Measurements from ENCODE around the gene CITED4. TPM values are rescaled to one million over a fixed set of nuclear protein-coding genes. Genes with fewer than 3 reads are reported as not detected.

Gene CITED4
- total RNA-seq, 2 donors from 2014 or later: 180 to 465 TPM

DNA sequence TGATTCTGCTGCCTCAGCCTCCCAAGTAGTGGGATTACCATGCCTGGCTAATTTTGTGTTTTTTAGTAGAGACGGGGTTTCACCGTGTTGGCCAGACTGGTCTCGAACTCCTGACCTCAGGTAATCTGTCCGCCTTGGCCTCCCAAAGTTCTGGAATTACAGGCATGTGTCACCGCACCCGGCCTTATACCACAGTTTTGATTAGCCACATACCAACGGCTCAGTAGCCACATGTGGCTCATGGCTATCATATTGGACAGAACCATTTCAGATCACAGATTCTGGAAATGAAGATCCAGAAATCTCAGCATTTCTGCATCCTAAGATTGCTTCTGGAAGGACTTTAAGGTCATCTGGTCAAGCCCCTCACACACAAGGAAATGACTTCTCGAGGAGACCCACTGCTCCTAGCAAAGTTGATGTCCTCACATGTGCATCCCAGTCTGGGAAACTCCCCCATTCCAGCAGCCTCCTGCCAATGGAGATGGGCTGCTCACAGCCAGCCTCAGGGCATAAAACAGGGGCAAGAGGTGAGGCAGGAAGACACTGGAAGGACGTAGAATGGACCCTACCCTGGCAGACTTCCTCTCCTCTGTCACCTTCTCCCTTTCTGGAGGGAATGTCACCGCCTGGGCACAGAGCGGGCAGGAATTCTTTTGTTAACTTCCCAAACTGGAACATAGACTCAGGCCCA, 17.5 kb upstream of the CITED4 start:
- intact Hi-C loops (cut with DNase I): no loop called here
- Histone ChIP-seq H3K4me1 (peaks cover 16% of the 10 kb centered on the region), H3K27me3 (peaks cover 0 to 7% of the 10 kb centered on the region in 2 donors), H3K9me3 (peaks cover 0 to 4% (median 0%) of the 10 kb centered on the region in 3 donors), H3K4me3 (no peak overlapping the region), H3K36me3 (replicated peaks in 1 of 2; ENCODE audit: insufficient read depth in 1 of 2, low read depth in 2 of 2) (no peaks in the 10 kb centered on the region), H3K27ac (no peak overlapping the region)
- WGBS, 2 donors: 91 to 92% methylated on average over 11 of the region's 11 CpGs
- TF ChIP-seq, protein P1, sequence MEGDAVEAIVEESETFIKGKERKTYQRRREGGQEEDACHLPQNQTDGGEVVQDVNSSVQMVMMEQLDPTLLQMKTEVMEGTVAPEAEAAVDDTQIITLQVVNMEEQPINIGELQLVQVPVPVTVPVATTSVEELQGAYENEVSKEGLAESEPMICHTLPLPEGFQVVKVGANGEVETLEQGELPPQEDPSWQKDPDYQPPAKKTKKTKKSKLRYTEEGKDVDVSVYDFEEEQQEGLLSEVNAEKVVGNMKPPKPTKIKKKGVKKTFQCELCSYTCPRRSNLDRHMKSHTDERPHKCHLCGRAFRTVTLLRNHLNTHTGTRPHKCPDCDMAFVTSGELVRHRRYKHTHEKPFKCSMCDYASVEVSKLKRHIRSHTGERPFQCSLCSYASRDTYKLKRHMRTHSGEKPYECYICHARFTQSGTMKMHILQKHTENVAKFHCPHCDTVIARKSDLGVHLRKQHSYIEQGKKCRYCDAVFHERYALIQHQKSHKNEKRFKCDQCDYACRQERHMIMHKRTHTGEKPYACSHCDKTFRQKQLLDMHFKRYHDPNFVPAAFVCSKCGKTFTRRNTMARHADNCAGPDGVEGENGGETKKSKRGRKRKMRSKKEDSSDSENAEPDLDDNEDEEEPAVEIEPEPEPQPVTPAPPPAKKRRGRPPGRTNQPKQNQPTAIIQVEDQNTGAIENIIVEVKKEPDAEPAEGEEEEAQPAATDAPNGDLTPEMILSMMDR (IDR thresholded peaks at IDR 0.05): no peak
- no peak for TF ChIP-seq POLR2A (IDR thresholded peaks at IDR 0.05)
- DNase-seq: no peak
- ATAC-seq: no peak

- peaks cover 0 to 4% (median 0%) of the 10 kb centered on the region in 3 donors for H3K9me3 ChIP-seq
- no peak overlapping the region for H3K4me3 ChIP-seq
- no peaks in the 10 kb centered on the region for H3K36me3 ChIP-seq (replicated peaks in 1 of 2; ENCODE audit: insufficient read depth in 1 of 2, low read depth in 2 of 2)
- intact Hi-C loops (cut with DNase I): no loop called here
- peaks cover 12% of the 10 kb centered on the region for H3K4me1 ChIP-seq
- 88 to 98% methylated on average over 2 of the region's 2 CpGs for WGBS, 2 donors
- DNase-seq: no peak
- H3K27me3 ChIP-seq: peaks cover 0 to under 1% of the 10 kb centered on the region in 2 donors
- ATAC-seq: no peak
- no peak overlapping the region for H3K27ac ChIP-seq
- TF ChIP-seq, protein P1 (IDR thresholded peaks at IDR 0.05): no peak
- TF ChIP-seq POLR2A (IDR thresholded peaks at IDR 0.05): no peak
These were observed 16.7 kb upstream of the CITED4 start for GRCh38 chr1:40878906-40879305.

GRCh38 chr1:40877698-40878097, 15.5 kb upstream of the CITED4 start:
- peaks cover 0 to 4% (median 0%) of the 10 kb centered on the region in 3 donors for H3K9me3 ChIP-seq
- peak overlapping the region; percentile 25 to 74 (median 54) for H3K27ac ChIP-seq
- WGBS, 2 donors: 27 to 37% methylated on average over 4 of the region's 4 CpGs
- peaks cover 11% of the 10 kb centered on the region for H3K4me1 ChIP-seq
- H3K36me3 ChIP-seq (replicated peaks in 1 of 2; ENCODE audit: insufficient read depth in 1 of 2, low read depth in 2 of 2): no peaks in the 10 kb centered on the region
- peak in 2 of 3 donors; percentile 23 to 35 for TF ChIP-seq POLR2A (IDR thresholded peaks at IDR 0.05)
- TF ChIP-seq, protein P1 (IDR thresholded peaks at IDR 0.05): no peak
- peak; percentile 45 to 75 (median 70) for DNase-seq
- H3K4me3 ChIP-seq: no peak overlapping the region
- no peaks in the 10 kb centered on the region for H3K27me3 ChIP-seq
- intact Hi-C loops (cut with DNase I): no loop called here
- peak; percentile 77 for ATAC-seq

DNA sequence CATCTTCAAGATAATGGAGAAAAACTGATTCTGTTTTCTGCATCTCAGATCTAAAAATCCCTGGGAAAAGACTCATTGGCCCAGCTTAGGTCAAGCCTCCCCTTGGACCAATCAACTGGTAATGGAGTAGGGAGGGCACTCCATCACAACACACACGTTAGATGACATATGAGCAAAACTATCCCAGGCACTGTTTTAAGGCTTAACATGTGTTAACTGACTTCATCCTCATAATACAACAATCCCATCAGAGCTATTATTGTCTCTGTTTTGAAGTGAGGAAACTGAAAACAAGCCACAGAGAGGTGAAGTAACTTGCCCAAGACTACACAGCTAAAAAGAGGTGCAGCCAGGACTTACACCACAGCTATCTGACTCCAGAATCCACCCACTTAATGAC, 14.7 kb upstream of the CITED4 start:
- H3K4me1 ChIP-seq: peaks cover 11% of the 10 kb centered on the region
- no peak overlapping the region for H3K4me3 ChIP-seq
- H3K36me3 ChIP-seq (replicated peaks in 1 of 2; ENCODE audit: insufficient read depth in 1 of 2, low read depth in 2 of 2): no peaks in the 10 kb centered on the region
- H3K27ac ChIP-seq: peak overlapping the region; percentile 25 to 74 (median 54)
- no peak for TF ChIP-seq POLR2A (IDR thresholded peaks at IDR 0.05)
- TF ChIP-seq, protein P1 (IDR thresholded peaks at IDR 0.05): no peak
- DNase-seq (no peak), ATAC-seq (no peak)
- WGBS, 2 donors: 88 to 95% methylated on average over 1 of the region's 1 CpG
- intact Hi-C loops (cut with DNase I): no loop called here
- no peaks in the 10 kb centered on the region for H3K27me3 ChIP-seq
- H3K9me3 ChIP-seq: peaks cover 0 to 4% (median 0%) of the 10 kb centered on the region in 3 donors

- Histone ChIP-seq H3K9me3 (peaks cover 0 to 4% (median 0%) of the 10 kb centered on the region in 3 donors), H3K27me3 (no peaks in the 10 kb centered on the region), H3K27ac (peak overlapping the region in 2 of 4 donors; percentile 10 to 74), H3K36me3 (replicated peaks in 1 of 2; ENCODE audit: insufficient read depth in 1 of 2, low read depth in 2 of 2) (no peaks in the 10 kb centered on the region), H3K4me1 (peaks cover 11% of the 10 kb centered on the region), H3K4me3 (no peak overlapping the region)
- DNase-seq (no peak), ATAC-seq (no peak)
- intact Hi-C loops (cut with DNase I): no loop called here
- WGBS, 2 donors: 77 to 81% methylated on average over 2 of the region's 2 CpGs
- no peak for TF ChIP-seq POLR2A (IDR thresholded peaks at IDR 0.05)
These were observed 14.2 kb upstream of the CITED4 start for GRCh38 chr1:40876436-40876761.
